Activated CD4-positive, alpha-beta T cell treated with anti-CD3 and anti-CD28 coated beads, Interleukin-2, amount 10 ng/mL, durations not matched to agents 24 days and 14 days (primary cell): ENCODE measurements around the gene HDDC3. TPM values are rescaled to one million over a fixed set of nuclear protein-coding genes. Genes with fewer than 3 reads are reported as not detected.
A peak's percentile ranks its signal among the peaks of the same experiment; 100 is the strongest.

Experiments
- DNase-seq: peaks from one replicate; pipeline ENCODE4 v3.0.0; 2022
- H3K27ac Mint-ChIP-seq: one replicate; pipeline ENCODE4 v1.8.0; 2022; ENCODE audit warnings: mild to moderate bottlenecking, mixed read lengths
- H3K27me3 Mint-ChIP-seq: one replicate; pipeline ENCODE4 v1.8.0; 2022; ENCODE audit warnings: mixed read lengths
- H3K36me3 Mint-ChIP-seq: one replicate; pipeline ENCODE4 v1.8.0; 2022; ENCODE audit warnings: low read depth, mild to moderate bottlenecking, mixed read lengths
- H3K4me1 Mint-ChIP-seq: one replicate; pipeline ENCODE4 v1.8.0; 2021; ENCODE audit warnings: mixed read lengths
- H3K4me3 Mint-ChIP-seq: one replicate; pipeline ENCODE4 v1.8.0; 2022; ENCODE audit warnings: mild to moderate bottlenecking, moderate library complexity, mixed read lengths
- H3K9me3 Mint-ChIP-seq: one replicate; pipeline ENCODE4 v1.8.0; 2021; ENCODE audit warnings: mixed read lengths
- intact Hi-C: fragments of 100-400 bp; cut with micrococcal nuclease; formaldehyde crosslinking; loops from one replicate; pipeline ENCODE4 v1.15.1; 2023
- total RNA-seq: library from RNA; stranded (reverse); gene quantifications from 2 replicates; pipeline ENCODE4 v1.2.3, GENCODE V29; 2022

The HDDC3 gene
- total RNA-seq, 1 donor from 2014 or later: 36.3 TPM

DNA sequence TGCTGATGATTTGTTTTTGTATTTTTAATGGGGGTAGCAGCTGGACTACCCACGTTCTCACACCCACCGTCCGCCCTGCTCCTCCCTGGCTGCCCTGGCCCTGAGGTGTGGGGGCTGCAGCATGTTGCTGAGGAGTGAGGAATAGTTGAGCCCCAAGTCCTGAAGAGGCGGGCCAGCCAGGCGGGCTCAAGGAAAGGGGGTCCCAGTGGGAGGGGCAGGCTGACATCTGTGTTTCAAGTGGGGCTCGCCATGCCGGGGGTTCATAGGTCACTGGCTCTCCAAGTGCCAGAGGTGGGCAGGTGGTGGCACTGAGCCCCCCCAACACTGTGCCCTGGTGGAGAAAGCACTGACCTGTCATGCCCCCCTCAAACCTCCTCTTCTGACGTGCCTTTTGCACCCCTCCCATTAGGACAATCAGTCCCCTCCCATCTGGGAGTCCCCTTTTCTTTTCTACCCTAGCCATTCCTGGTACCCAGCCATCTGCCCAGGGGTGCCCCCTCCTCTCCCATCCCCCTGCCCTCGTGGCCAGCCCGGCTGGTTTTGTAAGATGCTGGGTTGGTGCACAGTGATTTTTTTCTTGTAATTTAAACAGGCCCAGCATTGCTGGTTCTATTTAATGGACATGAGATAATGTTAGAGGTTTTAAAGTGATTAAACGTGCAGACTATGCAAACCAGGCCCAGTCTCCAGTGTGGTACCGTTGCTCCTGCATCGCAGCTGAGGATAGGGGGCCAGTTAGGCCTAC lies 49.4 kb downstream of the HDDC3 start:
- no peak for DNase-seq
- peak overlapping the region; percentile 51 for H3K4me3 Mint-ChIP-seq
- peak overlapping the region; percentile 76 for H3K27ac Mint-ChIP-seq
- intact Hi-C loops: loop anchor here (1.0 kb wide), 1 partner anchor 10 kb away; no protein-coding TSS in a partner anchor
- H3K36me3 Mint-ChIP-seq: peaks cover 54% of the 10 kb centered on the region
- H3K27me3 Mint-ChIP-seq: no peaks in the 10 kb centered on the region
- no peaks in the 10 kb centered on the region for H3K9me3 Mint-ChIP-seq
- H3K4me1 Mint-ChIP-seq: peaks cover 44% of the 10 kb centered on the region

- no peak for DNase-seq
- peak overlapping the region; percentile 58 for H3K27ac Mint-ChIP-seq
- H3K9me3 Mint-ChIP-seq: no peaks in the 10 kb centered on the region
- H3K36me3 Mint-ChIP-seq: peaks cover 57% of the 10 kb centered on the region
- no peak overlapping the region for H3K4me3 Mint-ChIP-seq
- intact Hi-C loops: no loop called here
- no peaks in the 10 kb centered on the region for H3K27me3 Mint-ChIP-seq
- peaks cover 47% of the 10 kb centered on the region for H3K4me1 Mint-ChIP-seq
Observed at GRCh38 chr15:90881978-90882721, 50.2 kb downstream of the HDDC3 start.

- Mint-ChIP-seq H3K27me3 (no peaks in the 10 kb centered on the region), H3K27ac (peak overlapping the region; percentile 41), H3K4me1 (peaks cover 54% of the 10 kb centered on the region), H3K4me3 (no peak overlapping the region), H3K9me3 (no peaks in the 10 kb centered on the region), H3K36me3 (peaks cover 63% of the 10 kb centered on the region)
- no peak for DNase-seq
- intact Hi-C loops: no loop called here
Observed at GRCh38 chr15:90881181-90881977, 51.0 kb downstream of the HDDC3 start.

GRCh38 chr15:90880381-90881145 lies 51.8 kb downstream of the HDDC3 start:
- no peaks in the 10 kb centered on the region for H3K27me3 Mint-ChIP-seq
- intact Hi-C loops: no loop called here
- peak overlapping the region; percentile 15 for H3K27ac Mint-ChIP-seq
- no peak overlapping the region for H3K4me3 Mint-ChIP-seq
- peaks cover 66% of the 10 kb centered on the region for H3K36me3 Mint-ChIP-seq
- peaks cover 50% of the 10 kb centered on the region for H3K4me1 Mint-ChIP-seq
- no peaks in the 10 kb centered on the region for H3K9me3 Mint-ChIP-seq
- DNase-seq: no peak

Other genes with a start within 250 kb of the HDDC3 start
- gene BLM, start 215.2 kb downstream of the HDDC3 start, total RNA-seq: 64.1 and 66.4 TPM in 2 replicates
- gene FURIN, start 64.0 kb downstream of the HDDC3 start, total RNA-seq: 432 TPM in 2 replicates
- 32.5 and 33.7 TPM in 2 replicates for gene FES, start 48.0 kb downstream of the HDDC3 start, total RNA-seq
- 196 and 206 TPM in 2 replicates for gene MAN2A2, start 29.2 kb downstream of the HDDC3 start, total RNA-seq
- gene UNC45A, start 2.7 kb upstream of the HDDC3 start, total RNA-seq: 66.9 and 67.0 TPM in 2 replicates
- gene RCCD1, start 22.3 kb upstream of the HDDC3 start, total RNA-seq: 28.0 and 32.3 TPM in 2 replicates
- gene PRC1, start 62.0 kb upstream of the HDDC3 start, total RNA-seq: 85.0 and 86.2 TPM in 2 replicates
- 18.9 and 19.5 TPM in 2 replicates for gene VPS33B, start 90.0 kb upstream of the HDDC3 start, total RNA-seq
- 0.05 and 0.07 TPM in 2 replicates for gene SV2B, start 167.7 kb upstream of the HDDC3 start, total RNA-seq